H9 (cell line): ENCODE data around the gene ZNF280C. TPM values are rescaled to one million over a fixed set of nuclear protein-coding genes. Genes with fewer than 3 reads are reported as not detected.

ENCODE experiments used
- DNase-seq: peaks from one replicate; pipeline ENCODE4 v3.0.0-alpha.2; 2017
- H2AFZ ChIP-seq: one replicate; pipeline ENCODE4 v1.6.1; 2013; ENCODE audit warnings: mild to moderate bottlenecking, low read length, control low read depth, moderate library complexity
- H2AK5ac ChIP-seq: 2 replicates; pipeline ENCODE4 v1.6.1; 2013; ENCODE audit warnings: low read length, control low read depth, mixed read lengths; ENCODE audit not compliant: insufficient read length
- H2BK120ac ChIP-seq: one replicate; pipeline ENCODE4 v1.6.1; 2013; ENCODE audit warnings: low read depth, mild to moderate bottlenecking, low read length, control low read depth, inconsistent platforms; ENCODE audit not compliant: poor library complexity, severe bottlenecking
- H2BK12ac ChIP-seq: 2 replicates; pipeline ENCODE4 v1.6.1; 2013; ENCODE audit warnings: low read length, control low read depth, mixed read lengths, low read depth; ENCODE audit not compliant: insufficient read length
- H2BK15ac ChIP-seq: 2 replicates; pipeline ENCODE4 v1.6.1; 2013; ENCODE audit warnings: low read depth, low read length, control low read depth
- H2BK20ac ChIP-seq: one replicate; pipeline ENCODE4 v1.6.1; 2013; ENCODE audit warnings: low read depth, mild to moderate bottlenecking, low read length, control low read depth, inconsistent platforms; ENCODE audit not compliant: poor library complexity, severe bottlenecking
- H2BK5ac ChIP-seq: 2 replicates; pipeline ENCODE4 v1.6.1; 2013; ENCODE audit warnings: low read length, control low read depth, mixed read lengths; ENCODE audit not compliant: insufficient read length
- H3K14ac ChIP-seq: 2 replicates; pipeline ENCODE4 v1.6.1; 2013; ENCODE audit warnings: low read length, control low read depth; ENCODE audit not compliant: insufficient read depth
- H3K18ac ChIP-seq: 2 replicates; pipeline ENCODE4 v1.6.1; 2013; ENCODE audit warnings: low read depth, mild to moderate bottlenecking, mixed read lengths, low read length, control low read depth; ENCODE audit not compliant: insufficient read length
- H3K23ac ChIP-seq: 2 replicates; pipeline ENCODE4 v1.6.1; 2013; ENCODE audit warnings: low read length, control low read depth, mixed read lengths, low read depth; ENCODE audit not compliant: insufficient read length
- H3K23me2 ChIP-seq: 2 replicates; pipeline ENCODE4 v1.6.1; 2013; ENCODE audit warnings: low read depth, mild to moderate bottlenecking, mixed read lengths, low read length, control low read depth; ENCODE audit not compliant: insufficient read length, poor library complexity, severe bottlenecking
- H3K27ac ChIP-seq: 2 replicates; pipeline ENCODE4 v1.5.1; 2013; ENCODE audit warnings: low read length, control low read depth, mixed read lengths, low read depth; ENCODE audit not compliant: insufficient read length
- H3K27me3 ChIP-seq: 2 replicates; pipeline ENCODE4 v1.6.1; 2013; ENCODE audit warnings: low read length, control low read depth, inconsistent platforms; ENCODE audit not compliant: insufficient read depth
- H3K4ac ChIP-seq: 2 replicates; pipeline ENCODE4 v1.6.1; 2013; ENCODE audit warnings: low read depth, mild to moderate bottlenecking, control low read depth, inconsistent platforms, low read length, moderate library complexity
- H3K4me1 ChIP-seq: 2 replicates; pipeline ENCODE4 v1.6.1; 2013; ENCODE audit warnings: low read length, control low read depth, inconsistent platforms; ENCODE audit not compliant: insufficient read depth
- H3K4me2 ChIP-seq: 2 replicates; pipeline ENCODE4 v1.6.1; 2013; ENCODE audit warnings: low read length, control low read depth, mixed read lengths; ENCODE audit not compliant: insufficient read length, insufficient read depth
- H3K56ac ChIP-seq: 2 replicates; pipeline ENCODE4 v1.6.1; 2013; ENCODE audit warnings: low read depth, mild to moderate bottlenecking, mixed read lengths, low read length, control low read depth; ENCODE audit not compliant: insufficient read length
- H3K79me1 ChIP-seq: 2 replicates; pipeline ENCODE4 v1.6.1; 2013; ENCODE audit warnings: low read depth, mild to moderate bottlenecking, moderate library complexity, low read length, control low read depth, inconsistent platforms; ENCODE audit not compliant: insufficient read depth, poor library complexity, severe bottlenecking
- H3K79me2 ChIP-seq: 2 replicates; pipeline ENCODE4 v1.6.1; 2013; ENCODE audit warnings: low read length, control low read depth, inconsistent platforms; ENCODE audit not compliant: insufficient read depth
- H3K9ac ChIP-seq: 2 replicates; pipeline ENCODE4 v1.6.1; 2013; ENCODE audit warnings: low read length, control low read depth, mixed read lengths; ENCODE audit not compliant: insufficient read length; ENCODE audit errors: extremely low read depth
- H3K9me3 ChIP-seq: one replicate; pipeline ENCODE4 v1.6.1; 2013; ENCODE audit warnings: low read depth, low read length, inconsistent platforms; ENCODE audit not compliant: control insufficient read depth
- H3T11ph ChIP-seq: one replicate; pipeline ENCODE4 v1.6.1; 2013; ENCODE audit warnings: mild to moderate bottlenecking, low read length, control low read depth, inconsistent platforms
- H4K20me1 ChIP-seq: one replicate; pipeline ENCODE4 v1.6.1; 2013; ENCODE audit not compliant: control insufficient read depth, insufficient read length, insufficient read depth
- H4K5ac ChIP-seq: 2 replicates; pipeline ENCODE4 v1.6.1; 2013; ENCODE audit warnings: low read depth, mild to moderate bottlenecking, mixed read lengths, low read length, control low read depth; ENCODE audit not compliant: insufficient read length
- H4K8ac ChIP-seq: replicated peaks from 2 replicates; pipeline ENCODE4 v1.6.1; 2013; ENCODE audit warnings: low read length, control low read depth, mixed read lengths, low read depth; ENCODE audit not compliant: insufficient read length
- H4K91ac ChIP-seq: 2 replicates; pipeline ENCODE4 v1.6.1; 2013; ENCODE audit warnings: low read depth, mild to moderate bottlenecking, moderate library complexity, mixed read lengths, low read length, control low read depth; ENCODE audit not compliant: insufficient read length
- H3K27ac Mint-ChIP-seq, 3 experiments: 2 replicates in 2 of 3; 3 replicates in 1 of 3; pipeline ENCODE4 v1.8.0; 2020 to 2021; ENCODE audit warnings: mixed read lengths in 3 of 3, mild to moderate bottlenecking in 1 of 3, moderate library complexity in 1 of 3
- H3K27me3 Mint-ChIP-seq: 2 replicates; pipeline ENCODE4 v1.8.0; 2021; ENCODE audit warnings: low read depth, mild to moderate bottlenecking, moderate library complexity, mixed read lengths
- H3K36me3 Mint-ChIP-seq, 3 experiments: 2 replicates in 2 of 3; 3 replicates in 1 of 3; pipeline ENCODE4 v1.8.0; 2020 to 2021; ENCODE audit warnings: low read depth in 3 of 3, mixed read lengths in 3 of 3; ENCODE audit not compliant: insufficient read depth in 1 of 3
- H3K4me1 Mint-ChIP-seq, 2 experiments: 2 replicates each; pipeline ENCODE4 v1.8.0; 2020; ENCODE audit warnings: mixed read lengths in 2 of 2
- H3K4me3 Mint-ChIP-seq, 2 experiments: 2 replicates in 1 of 2; 3 replicates in 1 of 2; pipeline ENCODE4 v1.8.0; 2020 to 2021; ENCODE audit warnings: mild to moderate bottlenecking in 2 of 2, mixed read lengths in 2 of 2, moderate library complexity in 1 of 2
- H3K9me3 Mint-ChIP-seq, 2 experiments: 2 replicates in 1 of 2; 3 replicates in 1 of 2; pipeline ENCODE4 v1.8.0; 2020; ENCODE audit warnings: mild to moderate bottlenecking in 2 of 2, mixed read lengths in 2 of 2, moderate library complexity in 1 of 2
- CTCF ChIP-seq: fragments of 200-600 bp; sonication (generic); conservative IDR thresholded peaks from 3 replicates; pipeline ENCODE4 v1.8.0; 2021; ENCODE audit warnings: antibody characterized with exemption, mild to moderate bottlenecking
- WGBS: extraction: QIAGEN DNeasy Blood & Tissue Kit; methylation state at CpG from one replicate; pipeline ENCODE4 v1.1.7; 2013; ENCODE audit warnings: missing lambda C conversion rate, low lambda C conversion rate, mixed read lengths; ENCODE audit not compliant: insufficient read length; ENCODE audit errors: extremely low coverage; 5-methylcytosine and 5-hydroxymethylcytosine counted together
- total RNA-seq: library from RNA; stranded (reverse); gene quantifications from 2 replicates; pipeline ENCODE4 v1.2.1, GENCODE V29; 2021

Gene ZNF280C
- total RNA-seq, 1 experiment from 2014 or later: 6.6 TPM

- H3K23me2 ChIP-seq: no peaks in the 10 kb centered on the region
- H3K27me3 ChIP-seq: no peaks in the 10 kb centered on the region
- peaks cover 12% of the 10 kb centered on the region for H3K9me3 ChIP-seq
- no peak overlapping the region for H3K23ac ChIP-seq
- H2BK120ac ChIP-seq: no peak overlapping the region
- H4K8ac ChIP-seq: no peak overlapping the region
- no peak overlapping the region for H3K27ac ChIP-seq
- H3K4me2 ChIP-seq: no peak overlapping the region
- no peaks in the 10 kb centered on the region for H3K79me1 ChIP-seq
- Mint-ChIP-seq H3K4me1 (no peaks in the 10 kb centered on the region), H3K9me3 (peaks cover 0 to 22% of the 10 kb centered on the region in 2 experiments; a peak in 2 of 5 replicates), H3K4me3 (no peak overlapping the region), H3K27me3 (no peaks in the 10 kb centered on the region; the same call in 1 of the 2 replicates), H3K27ac (peak overlapping the region in 1 of 3 experiments; percentile 82; a peak in 1 of 7 replicates), H3K36me3 (peaks cover 0 to 2% (median 0%) of the 10 kb centered on the region in 3 experiments; a peak in 1 of 7 replicates)
- H3T11ph ChIP-seq: no peak overlapping the region
- H2BK20ac ChIP-seq: no peak overlapping the region
- DNase-seq: peak; percentile 33
- H4K20me1 ChIP-seq: no peaks in the 10 kb centered on the region
- no peak overlapping the region for H4K5ac ChIP-seq
- H3K4me1 ChIP-seq: no peaks in the 10 kb centered on the region
- no peak overlapping the region for H2BK5ac ChIP-seq
- no peak overlapping the region for H3K18ac ChIP-seq
- H3K56ac ChIP-seq: no peak overlapping the region
- no peak overlapping the region; the same call in 1 of the 2 replicates for H3K14ac ChIP-seq
- WGBS: no CpG with 5 or more reads among the region's 19 CpGs
- H4K91ac ChIP-seq: no peak overlapping the region
- no peak overlapping the region for H3K4ac ChIP-seq
- H3K9ac ChIP-seq: no peak overlapping the region
- H2BK12ac ChIP-seq: no peak overlapping the region
- H2AK5ac ChIP-seq: no peak overlapping the region
- H2BK15ac ChIP-seq: no peak overlapping the region
- H2AFZ ChIP-seq: no peak overlapping the region
- no peaks in the 10 kb centered on the region for H3K79me2 ChIP-seq
- TF ChIP-seq CTCF: no peak
Observed at GRCh38 chrX:130299279-130300009, 30.7 kb upstream of the ZNF280C start.
